Renal pelvis (tissue), 4 donors: ENCODE results near the gene PRKCSH. TPM values are rescaled to one million over a fixed set of nuclear protein-coding genes. Genes with fewer than 3 reads are reported as not detected.

Source experiments
- DNase-seq: peaks from one replicate; pipeline ENCODE4 v3.0.0-alpha.2; 2013
- polyA plus RNA-seq, 3 donors: library from polyadenylated mRNA; unstranded; fragments of 120-200 nt; gene quantifications; one replicate each; pipeline ENCODE4 v1.2.1, GENCODE V29; 2013; ENCODE audit not compliant: insufficient read length in 3 of 3

The PRKCSH gene
- polyA plus RNA-seq, 3 donors: 325 to 395 (median 363) TPM

GRCh38 chr19:11495481-11495880 lies 60.0 kb downstream of the PRKCSH start:
- DNase-seq: no peak

- DNase-seq: no peak
Measured at GRCh38 chr19:11495885-11496284, 60.5 kb downstream of the PRKCSH start.

- peak; percentile 28 for DNase-seq
Measured at GRCh38 chr19:11496391-11497163, 61.1 kb downstream of the PRKCSH start.

- DNase-seq: no peak
Measured at GRCh38 chr19:11499220-11499726, 63.8 kb downstream of the PRKCSH start.

- no peak for DNase-seq
Measured at GRCh38 chr19:11499890-11500420, 64.5 kb downstream of the PRKCSH start.

Other genes starting within 250 kb of the PRKCSH start
- 100 to 1,000 TPM; 117 to 125 (median 124) TPM for gene KANK2, start 238.1 kb upstream of the PRKCSH start, polyA plus RNA-seq
- under 1 TPM; 0.19 to 0.96 (median 0.74) TPM for gene ANGPTL8, start 196.0 kb upstream of the PRKCSH start, polyA plus RNA-seq
- gene DOCK6, start 173.1 kb upstream of the PRKCSH start, polyA plus RNA-seq: 10 to 100 TPM; 49.6 to 69.8 (median 67.7) TPM
- not detected for gene TSPAN16, start 139.5 kb upstream of the PRKCSH start, polyA plus RNA-seq
- 10 to 100 TPM; 16.8 to 18.1 (median 17.3) TPM for gene RAB3D, start 96.0 kb upstream of the PRKCSH start, polyA plus RNA-seq
- gene TMEM205, start 89.4 kb upstream of the PRKCSH start, polyA plus RNA-seq: 100 to 1,000 TPM; 144 to 158 (median 156) TPM
- 10 to 100 TPM; 25.6 to 38.3 (median 33.2) TPM for gene CCDC159, start 89.1 kb upstream of the PRKCSH start, polyA plus RNA-seq
- 10 to 100 TPM; 13.6 to 16.0 (median 15.9) TPM for gene PLPPR2, start 80.2 kb upstream of the PRKCSH start, polyA plus RNA-seq
- gene SWSAP1, start 61.0 kb upstream of the PRKCSH start, polyA plus RNA-seq: 1 to 10 TPM; 3.8 to 4.1 (median 3.8) TPM
- gene EPOR, start 51.3 kb upstream of the PRKCSH start, polyA plus RNA-seq: 10 to 100 TPM; 23.7 to 39.3 (median 36.7) TPM
- 100 to 1,000 TPM in 2 of 3 donors, 10 to 100 TPM in 1; 67.6 to 137 (median 119) TPM for gene RGL3, start 16.3 kb upstream of the PRKCSH start, polyA plus RNA-seq
- 1 to 10 TPM; 2.0 to 2.3 (median 2.1) TPM for gene ODAD3, start 514 bp upstream of the PRKCSH start, polyA plus RNA-seq
- gene ELAVL3, start 45.4 kb downstream of the PRKCSH start, polyA plus RNA-seq: under 1 TPM; 0.12 to 0.47 (median 0.34) TPM
- gene ZNF653, start 70.2 kb downstream of the PRKCSH start, polyA plus RNA-seq: 10 to 100 TPM; 10.4 to 11.2 (median 11.0) TPM
- gene ECSIT, start 93.5 kb downstream of the PRKCSH start, polyA plus RNA-seq: 10 to 100 TPM; 41.8 to 49.0 (median 46.3) TPM
- gene CNN1, start 103.2 kb downstream of the PRKCSH start, polyA plus RNA-seq: 1 to 10 TPM; 3.3 to 4.7 (median 4.5) TPM
- 10 to 100 TPM; 54.3 to 58.0 (median 57.1) TPM for gene ELOF1, start 123.6 kb downstream of the PRKCSH start, polyA plus RNA-seq
- 10 to 100 TPM; 12.8 to 14.9 (median 13.4) TPM for gene ACP5, start 142.0 kb downstream of the PRKCSH start, polyA plus RNA-seq
- gene ZNF627, start 161.8 kb downstream of the PRKCSH start, polyA plus RNA-seq: 10 to 100 TPM; 39.3 to 43.3 (median 40.8) TPM